ENCODE results near the gene NQO2. TPM values are rescaled to one million over a fixed set of nuclear protein-coding genes. Genes with fewer than 3 reads are reported as not detected.
"Not testable (repeated sequence)": the region's sequence is repeated elsewhere in the genome, so short reads cannot be mapped to it uniquely, and the experiment has no call there.

Gene NQO2
- total RNA-seq, 2 donors from 2014 or later, result 50.8 to 199 TPM

DNA sequence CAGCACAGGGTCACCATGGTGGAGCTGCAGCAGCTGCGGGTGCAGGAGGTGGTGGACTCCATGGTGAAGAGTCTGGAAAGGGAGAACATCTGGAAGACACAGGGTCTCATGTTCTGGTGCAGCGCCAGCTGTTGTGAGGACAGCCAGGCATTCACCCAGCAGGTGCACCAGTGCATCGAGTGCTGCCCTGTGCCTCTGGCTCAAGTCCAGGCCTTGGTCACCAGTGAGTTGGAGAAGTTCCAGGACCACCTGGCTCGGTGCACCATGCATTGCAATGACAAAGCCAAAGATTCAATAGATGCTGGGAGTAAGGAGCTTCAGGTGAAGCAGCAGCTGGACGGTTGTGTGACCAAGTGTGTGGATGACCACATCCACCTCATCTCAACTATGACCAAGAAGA is 45.7 kb downstream of the NQO2 start:
- TF ChIP-seq, protein P1, sequence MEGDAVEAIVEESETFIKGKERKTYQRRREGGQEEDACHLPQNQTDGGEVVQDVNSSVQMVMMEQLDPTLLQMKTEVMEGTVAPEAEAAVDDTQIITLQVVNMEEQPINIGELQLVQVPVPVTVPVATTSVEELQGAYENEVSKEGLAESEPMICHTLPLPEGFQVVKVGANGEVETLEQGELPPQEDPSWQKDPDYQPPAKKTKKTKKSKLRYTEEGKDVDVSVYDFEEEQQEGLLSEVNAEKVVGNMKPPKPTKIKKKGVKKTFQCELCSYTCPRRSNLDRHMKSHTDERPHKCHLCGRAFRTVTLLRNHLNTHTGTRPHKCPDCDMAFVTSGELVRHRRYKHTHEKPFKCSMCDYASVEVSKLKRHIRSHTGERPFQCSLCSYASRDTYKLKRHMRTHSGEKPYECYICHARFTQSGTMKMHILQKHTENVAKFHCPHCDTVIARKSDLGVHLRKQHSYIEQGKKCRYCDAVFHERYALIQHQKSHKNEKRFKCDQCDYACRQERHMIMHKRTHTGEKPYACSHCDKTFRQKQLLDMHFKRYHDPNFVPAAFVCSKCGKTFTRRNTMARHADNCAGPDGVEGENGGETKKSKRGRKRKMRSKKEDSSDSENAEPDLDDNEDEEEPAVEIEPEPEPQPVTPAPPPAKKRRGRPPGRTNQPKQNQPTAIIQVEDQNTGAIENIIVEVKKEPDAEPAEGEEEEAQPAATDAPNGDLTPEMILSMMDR (conservative IDR thresholded peaks at IDR 0.05), result no peak
- Mint-ChIP-seq H3K27ac (no peak overlapping the region), H3K36me3 (ENCODE audit: low read depth) (no peaks in the 10 kb centered on the region), H3K4me3 (no peak overlapping the region), H3K4me1 (peaks cover 15% of the 10 kb centered on the region), H3K27me3 (ENCODE audit: insufficient read depth) (peaks cover 16% of the 10 kb centered on the region), H3K9me3 (no peaks in the 10 kb centered on the region)
- no peak overlapping the region for H3K9ac ChIP-seq (ENCODE audit: extremely low read depth, low read length, poor library complexity, severe bottlenecking)
- H3K4me1 ChIP-seq (ENCODE audit: control insufficient read depth, insufficient read depth, low read length), result peaks cover 8% of the 10 kb centered on the region
- H3K27me3 ChIP-seq (ENCODE audit: control insufficient read depth, insufficient read depth, low read length, poor library complexity, severe bottlenecking), result peaks cover 4% of the 10 kb centered on the region
- no peaks in the 10 kb centered on the region for H3K9me3 ChIP-seq (ENCODE audit: control insufficient read depth, low read length)
- 93 to 100% methylated on average over 4 to 5 of the region's 5 CpGs for WGBS, 2 experiments (ENCODE audit: insufficient coverage in 1 of 2, insufficient read length in 1 of 2)
- no peak overlapping the region for H3K4me3 ChIP-seq (ENCODE audit: low read length)
- no peak for DNase-seq
- H3K36me3 ChIP-seq (ENCODE audit: control insufficient read depth, insufficient read depth, low read length), result no peaks in the 10 kb centered on the region
- H3K27ac ChIP-seq (ENCODE audit: low read depth, low read length), result no peak overlapping the region

DNA sequence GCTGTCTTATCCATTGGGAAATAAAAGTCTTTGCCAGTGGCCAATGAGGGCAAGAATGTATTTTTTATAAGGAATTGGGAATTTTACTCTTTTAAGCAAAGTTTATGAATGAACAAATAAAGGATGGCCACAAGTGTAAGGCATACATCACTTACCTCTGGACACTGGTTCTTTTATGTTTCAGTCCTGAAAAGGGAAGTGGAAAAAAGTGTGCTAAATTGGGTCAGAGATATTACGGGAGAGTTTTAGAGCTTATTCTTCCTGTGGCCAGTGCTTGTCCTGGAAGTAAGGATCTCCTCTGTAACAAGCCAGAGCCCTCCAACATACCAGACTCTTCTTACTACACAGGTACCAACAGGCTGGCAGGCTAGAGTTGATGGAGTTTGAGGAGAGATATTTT is 46.1 kb downstream of the NQO2 start:
- Histone ChIP-seq H3K4me1 (ENCODE audit: control insufficient read depth, insufficient read depth, low read length) (peaks cover 8% of the 10 kb centered on the region), H3K36me3 (ENCODE audit: control insufficient read depth, insufficient read depth, low read length) (no peaks in the 10 kb centered on the region), H3K9ac (ENCODE audit: extremely low read depth, low read length, poor library complexity, severe bottlenecking) (no peak overlapping the region), H3K27ac (ENCODE audit: low read depth, low read length) (no peak overlapping the region), H3K4me3 (ENCODE audit: low read length) (no peak overlapping the region), H3K27me3 (ENCODE audit: control insufficient read depth, insufficient read depth, low read length, poor library complexity, severe bottlenecking) (peaks cover 4% of the 10 kb centered on the region), H3K9me3 (ENCODE audit: control insufficient read depth, low read length) (no peaks in the 10 kb centered on the region)
- H3K4me3 Mint-ChIP-seq, result no peak overlapping the region
- no peaks in the 10 kb centered on the region for H3K9me3 Mint-ChIP-seq
- H3K36me3 Mint-ChIP-seq (ENCODE audit: low read depth), result no peaks in the 10 kb centered on the region
- H3K27me3 Mint-ChIP-seq (ENCODE audit: insufficient read depth), result peaks cover 18% of the 10 kb centered on the region
- peaks cover 15% of the 10 kb centered on the region for H3K4me1 Mint-ChIP-seq
- WGBS, 2 experiments (ENCODE audit: insufficient coverage in 1 of 2, insufficient read length in 1 of 2), result 90% methylated on average over 1 of the region's 1 CpG; no CpG with 5 or more reads in 1 of the 2 experiments
- no peak overlapping the region for H3K27ac Mint-ChIP-seq
- TF ChIP-seq, protein P1 (conservative IDR thresholded peaks at IDR 0.05), result no peak
- DNase-seq, result no peak

DNA sequence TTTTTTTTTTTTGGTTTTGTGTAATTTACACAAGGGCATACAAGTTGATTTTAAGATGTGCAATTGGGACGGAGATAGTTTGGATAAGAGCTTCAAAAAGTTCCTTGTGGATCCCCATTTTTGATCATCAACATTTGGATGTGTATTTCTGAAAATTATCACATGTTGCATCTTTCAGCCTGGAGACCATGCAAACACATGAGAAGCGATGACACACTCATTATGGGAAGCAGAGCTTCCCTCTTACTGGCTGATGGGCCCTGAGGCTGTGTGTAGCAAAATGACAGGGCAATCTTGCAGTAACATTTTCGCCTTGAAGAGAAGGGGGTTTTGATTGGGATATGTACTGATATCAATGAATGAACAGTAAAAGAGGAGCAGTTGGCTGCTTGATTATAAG is 46.6 kb downstream of the NQO2 start:
- 83 to 88% methylated on average over 2 to 3 of the region's 3 CpGs for WGBS, 2 experiments (ENCODE audit: insufficient coverage in 1 of 2, insufficient read length in 1 of 2)
- no peak overlapping the region for H3K9ac ChIP-seq (ENCODE audit: extremely low read depth, low read length, poor library complexity, severe bottlenecking)
- H3K9me3 ChIP-seq (ENCODE audit: control insufficient read depth, low read length), result no peaks in the 10 kb centered on the region
- TF ChIP-seq, protein P1 (conservative IDR thresholded peaks at IDR 0.05), result no peak
- Mint-ChIP-seq H3K9me3 (no peaks in the 10 kb centered on the region), H3K27ac (no peak overlapping the region), H3K36me3 (ENCODE audit: low read depth) (no peaks in the 10 kb centered on the region), H3K4me1 (peaks cover 10% of the 10 kb centered on the region), H3K4me3 (no peak overlapping the region), H3K27me3 (ENCODE audit: insufficient read depth) (peaks cover 24% of the 10 kb centered on the region)
- H3K27me3 ChIP-seq (ENCODE audit: control insufficient read depth, insufficient read depth, low read length, poor library complexity, severe bottlenecking), result peaks cover 4% of the 10 kb centered on the region
- DNase-seq, result no peak
- H3K4me3 ChIP-seq (ENCODE audit: low read length), result no peak overlapping the region
- H3K4me1 ChIP-seq (ENCODE audit: control insufficient read depth, insufficient read depth, low read length), result peaks cover 3% of the 10 kb centered on the region
- no peak overlapping the region for H3K27ac ChIP-seq (ENCODE audit: low read depth, low read length)
- no peaks in the 10 kb centered on the region for H3K36me3 ChIP-seq (ENCODE audit: control insufficient read depth, insufficient read depth, low read length)

DNA sequence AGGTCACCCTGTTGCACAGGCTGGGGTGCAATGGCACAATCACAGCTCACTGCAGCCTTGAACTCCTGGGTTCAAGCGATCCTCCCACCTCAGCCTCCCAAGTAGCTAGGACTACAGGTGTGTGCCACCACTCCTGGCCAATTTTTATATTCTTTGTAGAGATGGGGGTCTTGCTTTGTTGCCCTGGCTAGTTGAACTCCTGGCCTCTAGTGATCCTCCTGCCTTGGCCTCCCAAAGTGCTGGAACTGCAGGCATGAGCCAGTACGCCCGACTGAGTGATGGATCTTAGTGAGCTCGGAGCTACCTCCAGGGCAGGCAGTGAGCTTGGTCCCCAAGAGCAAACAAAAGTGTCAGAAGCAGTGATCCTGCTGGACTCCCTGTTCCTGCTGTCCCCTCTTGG is 48.3 kb downstream of the NQO2 start:
- H3K4me3 ChIP-seq (ENCODE audit: low read length); H3K36me3 ChIP-seq (ENCODE audit: control insufficient read depth, insufficient read depth, low read length); H3K9ac ChIP-seq (ENCODE audit: extremely low read depth, low read length, poor library complexity, severe bottlenecking); H3K4me1 Mint-ChIP-seq; H3K36me3 Mint-ChIP-seq (ENCODE audit: low read depth); H3K4me1 ChIP-seq (ENCODE audit: control insufficient read depth, insufficient read depth, low read length); H3K4me3 Mint-ChIP-seq; H3K9me3 Mint-ChIP-seq; H3K27ac Mint-ChIP-seq; DNase-seq; H3K9me3 ChIP-seq (ENCODE audit: control insufficient read depth, low read length); H3K27me3 ChIP-seq (ENCODE audit: control insufficient read depth, insufficient read depth, low read length, poor library complexity, severe bottlenecking); H3K27ac ChIP-seq (ENCODE audit: low read depth, low read length): not testable (repeated sequence)
- H3K27me3 Mint-ChIP-seq (ENCODE audit: insufficient read depth), result peaks cover 36% of the 10 kb centered on the region
- 94 to 97% methylated on average over 4 of the region's 4 CpGs for WGBS, 2 experiments (ENCODE audit: insufficient coverage in 1 of 2, insufficient read length in 1 of 2)

Measured in endodermal cell (in vitro differentiated cells).